ENCODE measurements around the gene MFNG.
"Not testable (repeated sequence)": the region's sequence is repeated elsewhere in the genome, so short reads cannot be mapped to it uniquely, and the experiment has no call there.

MFNG gene

DNA sequence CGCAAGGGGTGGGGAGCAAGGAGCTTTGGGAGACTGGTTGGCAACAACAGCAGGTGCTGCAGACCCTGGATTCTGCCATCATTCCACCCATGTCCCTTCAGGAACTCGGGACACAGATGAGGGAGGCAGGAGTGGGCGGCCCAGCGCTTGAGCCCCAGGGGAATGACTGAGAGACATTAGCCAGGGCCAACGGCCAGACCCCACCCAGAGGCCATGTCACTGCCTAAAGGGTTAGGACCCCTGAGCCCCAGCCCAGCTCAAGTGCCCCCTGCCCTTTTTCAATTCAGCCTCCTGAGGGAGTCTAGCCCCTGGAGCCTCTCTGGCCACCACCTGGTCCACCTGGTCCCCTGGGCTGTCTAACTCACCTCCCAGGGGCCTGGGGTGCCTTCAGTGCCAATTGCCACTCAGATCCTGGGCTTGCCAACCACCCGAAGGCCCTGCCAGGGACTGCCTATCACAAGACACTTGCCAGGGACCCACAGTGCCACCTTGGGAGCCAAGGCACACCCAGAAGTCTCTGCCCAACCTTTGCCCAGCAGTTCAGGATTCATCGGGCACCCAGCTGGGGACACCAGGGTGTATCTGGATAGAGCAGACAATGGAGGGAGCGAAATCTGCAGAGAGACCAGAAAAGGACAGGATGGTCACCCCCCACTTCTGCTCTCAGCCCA lies 16.6 kb downstream of the MFNG start:
- TF ChIP-seq, protein P1, sequence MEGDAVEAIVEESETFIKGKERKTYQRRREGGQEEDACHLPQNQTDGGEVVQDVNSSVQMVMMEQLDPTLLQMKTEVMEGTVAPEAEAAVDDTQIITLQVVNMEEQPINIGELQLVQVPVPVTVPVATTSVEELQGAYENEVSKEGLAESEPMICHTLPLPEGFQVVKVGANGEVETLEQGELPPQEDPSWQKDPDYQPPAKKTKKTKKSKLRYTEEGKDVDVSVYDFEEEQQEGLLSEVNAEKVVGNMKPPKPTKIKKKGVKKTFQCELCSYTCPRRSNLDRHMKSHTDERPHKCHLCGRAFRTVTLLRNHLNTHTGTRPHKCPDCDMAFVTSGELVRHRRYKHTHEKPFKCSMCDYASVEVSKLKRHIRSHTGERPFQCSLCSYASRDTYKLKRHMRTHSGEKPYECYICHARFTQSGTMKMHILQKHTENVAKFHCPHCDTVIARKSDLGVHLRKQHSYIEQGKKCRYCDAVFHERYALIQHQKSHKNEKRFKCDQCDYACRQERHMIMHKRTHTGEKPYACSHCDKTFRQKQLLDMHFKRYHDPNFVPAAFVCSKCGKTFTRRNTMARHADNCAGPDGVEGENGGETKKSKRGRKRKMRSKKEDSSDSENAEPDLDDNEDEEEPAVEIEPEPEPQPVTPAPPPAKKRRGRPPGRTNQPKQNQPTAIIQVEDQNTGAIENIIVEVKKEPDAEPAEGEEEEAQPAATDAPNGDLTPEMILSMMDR (IDR thresholded peaks at IDR 0.05): no peak
- H3K9me3 ChIP-seq: no peaks in the 10 kb centered on the region
- no peaks in the 10 kb centered on the region for H3K4me1 ChIP-seq (ENCODE audit: control insufficient read depth in 1 of 2, insufficient read depth in 1 of 2, low read depth in 1 of 2, low read length in 1 of 2)
- no peak overlapping the region for H3K4me3 ChIP-seq (ENCODE audit: low read depth in 1 of 2, low read length in 1 of 2)
- H3K36me3 ChIP-seq: peaks cover 74% of the 10 kb centered on the region
- H3K27me3 ChIP-seq: no peaks in the 10 kb centered on the region
- no peak overlapping the region for H3K27ac ChIP-seq

DNA sequence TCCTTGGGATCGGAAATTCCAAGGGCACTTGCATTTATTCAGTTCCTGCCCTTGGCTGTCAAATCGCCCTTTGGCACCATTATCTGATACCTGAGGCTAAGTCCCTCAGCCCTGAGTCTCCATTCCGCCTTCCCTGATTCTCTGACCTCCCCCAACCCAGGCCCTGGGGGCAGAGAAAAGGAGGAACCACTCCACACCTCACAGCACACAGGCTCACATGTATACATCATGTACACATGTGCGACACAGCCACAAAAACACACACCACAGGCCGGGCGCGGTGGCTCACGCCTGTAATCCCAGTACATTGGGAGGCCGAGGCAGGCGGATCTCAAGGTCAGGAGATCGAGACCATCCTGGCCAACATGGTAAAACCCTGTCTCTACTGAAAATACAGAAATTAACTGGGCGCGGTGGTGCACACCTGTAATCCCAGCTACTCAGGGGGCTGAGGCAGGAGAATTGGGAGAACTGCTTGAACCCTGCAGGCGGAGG lies 17.9 kb downstream of the MFNG start:
- not testable (repeated sequence) for H3K27me3 ChIP-seq

GRCh38 chr22:37467391-37467955 lies 18.7 kb downstream of the MFNG start:
- Histone ChIP-seq H3K36me3 (peaks cover 55% of the 10 kb centered on the region), H3K9me3 (no peaks in the 10 kb centered on the region), H3K4me3 (ENCODE audit: low read depth in 1 of 2, low read length in 1 of 2) (no peak overlapping the region), H3K4me1 (ENCODE audit: control insufficient read depth in 1 of 2, insufficient read depth in 1 of 2, low read depth in 1 of 2, low read length in 1 of 2) (no peaks in the 10 kb centered on the region), H3K27me3 (no peaks in the 10 kb centered on the region), H3K27ac (no peak overlapping the region)
- TF ChIP-seq, protein P1 (IDR thresholded peaks at IDR 0.05): no peak

More for the DNA sequence above, 17.9 kb downstream of the MFNG start:
- peaks cover 61% of the 10 kb centered on the region for H3K36me3 ChIP-seq
- not testable (repeated sequence) for H3K9me3 ChIP-seq; H3K4me1 ChIP-seq (ENCODE audit: control insufficient read depth in 1 of 2, insufficient read depth in 1 of 2, low read depth in 1 of 2, low read length in 1 of 2); H3K4me3 ChIP-seq (ENCODE audit: low read depth in 1 of 2, low read length in 1 of 2); H3K27ac ChIP-seq

- no peaks in the 10 kb centered on the region for H3K4me1 ChIP-seq (ENCODE audit: control insufficient read depth in 1 of 2, insufficient read depth in 1 of 2, low read depth in 1 of 2, low read length in 1 of 2)
- no peak overlapping the region for H3K27ac ChIP-seq
- H3K9me3 ChIP-seq: no peaks in the 10 kb centered on the region
- peaks cover 26% of the 10 kb centered on the region for H3K36me3 ChIP-seq
- no peaks in the 10 kb centered on the region for H3K27me3 ChIP-seq
- TF ChIP-seq, protein P1 (IDR thresholded peaks at IDR 0.05): no peak
- no peak overlapping the region for H3K4me3 ChIP-seq (ENCODE audit: low read depth in 1 of 2, low read length in 1 of 2)
Observed at GRCh38 chr22:37464181-37464580, 22.0 kb downstream of the MFNG start.

GRCh38 chr22:37462983-37463382 lies 23.2 kb downstream of the MFNG start:
- Histone ChIP-seq H3K27ac (no peak overlapping the region), H3K4me3 (ENCODE audit: low read depth in 1 of 2, low read length in 1 of 2) (no peak overlapping the region), H3K36me3 (peaks cover 21% of the 10 kb centered on the region), H3K9me3 (no peaks in the 10 kb centered on the region), H3K4me1 (ENCODE audit: control insufficient read depth in 1 of 2, insufficient read depth in 1 of 2, low read depth in 1 of 2, low read length in 1 of 2) (no peaks in the 10 kb centered on the region), H3K27me3 (no peaks in the 10 kb centered on the region)
- TF ChIP-seq, protein P1 (IDR thresholded peaks at IDR 0.05): no peak

- no peak overlapping the region for H3K4me3 ChIP-seq (ENCODE audit: low read depth in 1 of 2, low read length in 1 of 2)
- H3K9me3 ChIP-seq: no peaks in the 10 kb centered on the region
- no peak overlapping the region for H3K27ac ChIP-seq
- no peaks in the 10 kb centered on the region for H3K4me1 ChIP-seq (ENCODE audit: control insufficient read depth in 1 of 2, insufficient read depth in 1 of 2, low read depth in 1 of 2, low read length in 1 of 2)
- TF ChIP-seq, protein P1 (IDR thresholded peaks at IDR 0.05): no peak
- no peaks in the 10 kb centered on the region for H3K27me3 ChIP-seq
- H3K36me3 ChIP-seq: peaks cover 18% of the 10 kb centered on the region
Observed at GRCh38 chr22:37462436-37462835, 23.7 kb downstream of the MFNG start.
